ENCODE data around the gene TBC1D14. TPM values are rescaled to one million over a fixed set of nuclear protein-coding genes. Genes with fewer than 3 reads are reported as not detected.

TBC1D14 gene
- total RNA-seq, 2 donors from 2014 or later, result 42.3 to 43.5 TPM

DNA sequence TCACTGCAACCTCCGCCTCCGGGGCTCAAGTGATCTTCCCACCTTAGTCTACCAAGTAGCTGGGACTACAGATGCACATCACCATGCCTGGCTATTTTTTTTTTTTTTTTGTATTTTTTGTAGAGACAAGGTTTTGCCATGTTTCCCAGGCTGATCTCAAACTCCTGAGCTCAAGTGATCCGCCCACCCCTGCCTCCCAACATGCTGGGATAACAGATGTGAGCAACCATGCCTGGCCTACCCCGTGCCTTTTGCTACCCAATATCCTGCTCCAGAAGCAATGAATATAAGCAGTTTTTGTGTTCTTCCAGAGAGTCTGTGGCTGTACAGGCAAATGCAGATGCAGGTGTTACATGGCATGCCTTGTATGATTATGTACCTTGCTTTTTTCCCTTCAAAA is 50.5 kb downstream of the TBC1D14 start:
- H3K36me3 Mint-ChIP-seq (ENCODE audit: low read depth), result no peaks in the 10 kb centered on the region
- H3K27ac ChIP-seq (ENCODE audit: low read depth, low read length), result no peak overlapping the region
- no peaks in the 10 kb centered on the region for H3K27me3 ChIP-seq (ENCODE audit: control insufficient read depth, insufficient read depth, low read length, poor library complexity, severe bottlenecking)
- no peaks in the 10 kb centered on the region for H3K9me3 ChIP-seq (ENCODE audit: control insufficient read depth, low read length)
- WGBS, 2 experiments (ENCODE audit: insufficient coverage in 1 of 2, insufficient read length in 1 of 2), result 82 to 90% methylated on average over 2 to 4 of the region's 4 CpGs
- H3K4me1 ChIP-seq (ENCODE audit: control insufficient read depth, insufficient read depth, low read length), result no peaks in the 10 kb centered on the region
- no peak overlapping the region for H3K9ac ChIP-seq (ENCODE audit: extremely low read depth, low read length, poor library complexity, severe bottlenecking)
- no peak overlapping the region for H3K27ac Mint-ChIP-seq
- H3K9me3 Mint-ChIP-seq, result no peaks in the 10 kb centered on the region
- no peak for DNase-seq
- peaks cover 13% of the 10 kb centered on the region for H3K4me1 Mint-ChIP-seq
- H3K36me3 ChIP-seq (ENCODE audit: control insufficient read depth, insufficient read depth, low read length), result no peaks in the 10 kb centered on the region
- H3K27me3 Mint-ChIP-seq (ENCODE audit: insufficient read depth), result no peaks in the 10 kb centered on the region
- TF ChIP-seq, protein P1, sequence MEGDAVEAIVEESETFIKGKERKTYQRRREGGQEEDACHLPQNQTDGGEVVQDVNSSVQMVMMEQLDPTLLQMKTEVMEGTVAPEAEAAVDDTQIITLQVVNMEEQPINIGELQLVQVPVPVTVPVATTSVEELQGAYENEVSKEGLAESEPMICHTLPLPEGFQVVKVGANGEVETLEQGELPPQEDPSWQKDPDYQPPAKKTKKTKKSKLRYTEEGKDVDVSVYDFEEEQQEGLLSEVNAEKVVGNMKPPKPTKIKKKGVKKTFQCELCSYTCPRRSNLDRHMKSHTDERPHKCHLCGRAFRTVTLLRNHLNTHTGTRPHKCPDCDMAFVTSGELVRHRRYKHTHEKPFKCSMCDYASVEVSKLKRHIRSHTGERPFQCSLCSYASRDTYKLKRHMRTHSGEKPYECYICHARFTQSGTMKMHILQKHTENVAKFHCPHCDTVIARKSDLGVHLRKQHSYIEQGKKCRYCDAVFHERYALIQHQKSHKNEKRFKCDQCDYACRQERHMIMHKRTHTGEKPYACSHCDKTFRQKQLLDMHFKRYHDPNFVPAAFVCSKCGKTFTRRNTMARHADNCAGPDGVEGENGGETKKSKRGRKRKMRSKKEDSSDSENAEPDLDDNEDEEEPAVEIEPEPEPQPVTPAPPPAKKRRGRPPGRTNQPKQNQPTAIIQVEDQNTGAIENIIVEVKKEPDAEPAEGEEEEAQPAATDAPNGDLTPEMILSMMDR (conservative IDR thresholded peaks at IDR 0.05), result no peak
- H3K4me3 ChIP-seq (ENCODE audit: low read length), result no peak overlapping the region
- H3K4me3 Mint-ChIP-seq, result no peak overlapping the region

- Mint-ChIP-seq H3K4me3 (no peak overlapping the region), H3K27me3 (ENCODE audit: insufficient read depth) (no peaks in the 10 kb centered on the region), H3K9me3 (no peaks in the 10 kb centered on the region), H3K36me3 (ENCODE audit: low read depth) (no peaks in the 10 kb centered on the region), H3K27ac (peak overlapping the region; percentile 79), H3K4me1 (peaks cover 9% of the 10 kb centered on the region)
- TF ChIP-seq, protein P1 (conservative IDR thresholded peaks at IDR 0.05), result no peak
- H3K4me3 ChIP-seq (ENCODE audit: low read length), result no peak overlapping the region
- no peak for DNase-seq
- H3K9ac ChIP-seq (ENCODE audit: extremely low read depth, low read length, poor library complexity, severe bottlenecking), result no peak overlapping the region
- no peaks in the 10 kb centered on the region for H3K27me3 ChIP-seq (ENCODE audit: control insufficient read depth, insufficient read depth, low read length, poor library complexity, severe bottlenecking)
- H3K9me3 ChIP-seq (ENCODE audit: control insufficient read depth, low read length), result no peaks in the 10 kb centered on the region
- 92 to 95% methylated on average over 18 to 20 of the region's 20 CpGs for WGBS, 2 experiments (ENCODE audit: insufficient coverage in 1 of 2, insufficient read length in 1 of 2)
- no peaks in the 10 kb centered on the region for H3K36me3 ChIP-seq (ENCODE audit: control insufficient read depth, insufficient read depth, low read length)
- no peak overlapping the region for H3K27ac ChIP-seq (ENCODE audit: low read depth, low read length)
- no peaks in the 10 kb centered on the region for H3K4me1 ChIP-seq (ENCODE audit: control insufficient read depth, insufficient read depth, low read length)
Observed at GRCh38 chr4:6960628-6961412, 51.2 kb downstream of the TBC1D14 start.

- DNase-seq, result no peak
- Histone ChIP-seq H3K4me3 (ENCODE audit: low read length) (no peak overlapping the region), H3K4me1 (ENCODE audit: control insufficient read depth, insufficient read depth, low read length) (no peaks in the 10 kb centered on the region), H3K9ac (ENCODE audit: extremely low read depth, low read length, poor library complexity, severe bottlenecking) (no peak overlapping the region), H3K27ac (ENCODE audit: low read depth, low read length) (peak overlapping the region; percentile 90), H3K36me3 (ENCODE audit: control insufficient read depth, insufficient read depth, low read length) (no peaks in the 10 kb centered on the region), H3K27me3 (ENCODE audit: control insufficient read depth, insufficient read depth, low read length, poor library complexity, severe bottlenecking) (no peaks in the 10 kb centered on the region), H3K9me3 (ENCODE audit: control insufficient read depth, low read length) (no peaks in the 10 kb centered on the region)
- no peaks in the 10 kb centered on the region for H3K36me3 Mint-ChIP-seq (ENCODE audit: low read depth)
- TF ChIP-seq, protein P1 (conservative IDR thresholded peaks at IDR 0.05), result no peak
- no peaks in the 10 kb centered on the region for H3K27me3 Mint-ChIP-seq (ENCODE audit: insufficient read depth)
- H3K9me3 Mint-ChIP-seq, result no peaks in the 10 kb centered on the region
- peaks cover 9% of the 10 kb centered on the region for H3K4me1 Mint-ChIP-seq
- H3K4me3 Mint-ChIP-seq, result no peak overlapping the region
- WGBS, 2 experiments (ENCODE audit: insufficient coverage in 1 of 2, insufficient read length in 1 of 2), result 88 to 92% methylated on average over 12 to 20 of the region's 20 CpGs
- peak overlapping the region; percentile 79 for H3K27ac Mint-ChIP-seq
Observed at GRCh38 chr4:6961496-6962210, 52.0 kb downstream of the TBC1D14 start.

Data from endodermal cell (in vitro differentiated cells).